T-helper 17 cell (primary cell): ENCODE data around the gene CHST14. TPM values are rescaled to one million over a fixed set of nuclear protein-coding genes. Genes with fewer than 3 reads are reported as not detected.

Experiments used
- ATAC-seq: fragments of 150-1000 bp; cut with Tn5 transposase; 2 replicates; pipeline ENCODE4 v1.10.0; 2021; ENCODE audit warnings: mild to moderate bottlenecking, moderate library complexity
- DNase-seq, 3 donors: peaks; one replicate each; pipeline versions ENCODE4 v3.0.0 to v3.0.0-alpha.2; 2020 to 2021
- H3K9me3 ChIP-seq: one replicate; pipeline ENCODE4 v1.7.0; 2013; ENCODE audit warnings: low read length, mild to moderate bottlenecking; ENCODE audit not compliant: control insufficient read depth, poor library complexity, severe bottlenecking
- H3K27ac Mint-ChIP-seq: one replicate; pipeline ENCODE4 v1.8.0; 2022; ENCODE audit warnings: mild to moderate bottlenecking, moderate library complexity, mixed read lengths
- H3K27me3 Mint-ChIP-seq: one replicate; pipeline ENCODE4 v1.8.0; 2022; ENCODE audit warnings: mixed read lengths
- H3K36me3 Mint-ChIP-seq: one replicate; pipeline ENCODE4 v1.8.0; 2022; ENCODE audit warnings: low read depth, mixed read lengths
- H3K4me1 Mint-ChIP-seq: one replicate; pipeline ENCODE4 v1.8.0; 2022; ENCODE audit warnings: mild to moderate bottlenecking, mixed read lengths
- H3K4me3 Mint-ChIP-seq: one replicate; pipeline ENCODE4 v1.8.0; 2022; ENCODE audit warnings: mild to moderate bottlenecking, moderate library complexity, mixed read lengths
- total RNA-seq, 4 donors: library from RNA in 2 of 4; stranded (reverse) in 2 of 4; gene quantifications; one replicate each; pipeline ENCODE4 v1.2.3 and lab custom pipeline; 2022 to 2026

Gene CHST14
- total RNA-seq, 2 donors from 2014 or later: 4.4 to 7.5 TPM

GRCh38 chr15:40436892-40437751 is 33.7 kb upstream of the CHST14 start:
- peaks cover 18% of the 10 kb centered on the region for H3K27me3 Mint-ChIP-seq
- no peaks in the 10 kb centered on the region for H3K9me3 ChIP-seq
- no peaks in the 10 kb centered on the region for H3K36me3 Mint-ChIP-seq
- peak overlapping the region; percentile 87 for H3K4me3 Mint-ChIP-seq
- ATAC-seq: no peak
- peaks cover 31% of the 10 kb centered on the region for H3K4me1 Mint-ChIP-seq
- no peak for DNase-seq
- H3K27ac Mint-ChIP-seq: no peak overlapping the region

- Mint-ChIP-seq H3K36me3 (no peaks in the 10 kb centered on the region), H3K4me1 (peaks cover 38% of the 10 kb centered on the region), H3K4me3 (peak overlapping the region; percentile 60), H3K27ac (no peak overlapping the region), H3K27me3 (peaks cover 18% of the 10 kb centered on the region)
- ATAC-seq: no peak
- no peak for DNase-seq
- H3K9me3 ChIP-seq: no peaks in the 10 kb centered on the region
These were observed 32.8 kb upstream of the CHST14 start for GRCh38 chr15:40437752-40438687.

DNA sequence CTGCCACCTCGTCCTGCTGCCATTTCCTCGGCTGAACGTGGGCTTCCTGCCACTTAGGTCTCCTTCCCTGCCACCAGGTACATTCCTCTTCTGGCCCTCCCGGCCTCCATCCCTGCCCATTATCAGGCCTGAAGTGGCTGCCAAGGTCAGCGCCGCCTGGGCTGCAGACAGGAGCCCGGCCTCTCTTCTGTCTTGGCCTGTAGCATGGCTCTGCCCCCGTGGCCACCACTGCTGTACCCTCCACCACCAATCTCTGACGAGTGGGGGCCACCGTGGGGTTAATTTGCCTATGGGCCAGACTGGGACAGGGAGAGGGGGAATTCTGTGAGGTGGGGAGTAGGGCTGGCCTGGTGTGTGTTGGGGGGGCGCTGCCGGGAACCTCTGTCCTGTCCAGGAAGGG is 32.1 kb upstream of the CHST14 start:
- peaks cover 1% of the 10 kb centered on the region for H3K36me3 Mint-ChIP-seq
- no peaks in the 10 kb centered on the region for H3K9me3 ChIP-seq
- peaks cover 18% of the 10 kb centered on the region for H3K27me3 Mint-ChIP-seq
- DNase-seq: no peak
- no peak for ATAC-seq
- H3K27ac Mint-ChIP-seq: no peak overlapping the region
- peak overlapping the region; percentile 50 for H3K4me3 Mint-ChIP-seq
- H3K4me1 Mint-ChIP-seq: peaks cover 45% of the 10 kb centered on the region

- H3K27ac Mint-ChIP-seq: peak overlapping the region; percentile 92
- no peak for DNase-seq
These were observed 31.3 kb upstream of the CHST14 start for GRCh38 chr15:40439461-40439959.

GRCh38 chr15:40439960-40440742 is 30.6 kb upstream of the CHST14 start:
- peak overlapping the region; percentile 92 for H3K27ac Mint-ChIP-seq
- ATAC-seq (no peak), DNase-seq (no peak)
- peak overlapping the region; percentile 98 for H3K4me3 Mint-ChIP-seq
- H3K27me3 Mint-ChIP-seq: peaks cover 18% of the 10 kb centered on the region
- peaks cover 4% of the 10 kb centered on the region for H3K36me3 Mint-ChIP-seq
- H3K4me1 Mint-ChIP-seq: peaks cover 54% of the 10 kb centered on the region
- H3K9me3 ChIP-seq: no peaks in the 10 kb centered on the region

More at GRCh38 chr15:40439461-40439959, 31.3 kb upstream of the CHST14 start:
- peaks cover 4% of the 10 kb centered on the region for H3K36me3 Mint-ChIP-seq
- ATAC-seq: no peak
- peaks cover 18% of the 10 kb centered on the region for H3K27me3 Mint-ChIP-seq
- no peaks in the 10 kb centered on the region for H3K9me3 ChIP-seq
- peaks cover 53% of the 10 kb centered on the region for H3K4me1 Mint-ChIP-seq
- peak overlapping the region; percentile 98 for H3K4me3 Mint-ChIP-seq

- peak within 1 kb of the TSS; percentile 98 for H3K4me3 Mint-ChIP-seq
- peaks cover 51% of the 10 kb centered on the region for H3K4me1 Mint-ChIP-seq
- H3K27me3 Mint-ChIP-seq: peaks cover 18% of the 10 kb centered on the region
- H3K9me3 ChIP-seq: no peaks in the 10 kb centered on the region
- H3K36me3 Mint-ChIP-seq: peaks cover 4% of the 10 kb centered on the region
- peak within 1 kb of the TSS; percentile 92 for H3K27ac Mint-ChIP-seq
- DNase-seq: peak; percentile 89 to 93 (median 90)
- ATAC-seq: peak; percentile 91
These were observed 29.8 kb upstream of the CHST14 start, which contains the start of gene BAHD1 for GRCh38 chr15:40440743-40441564. BAHD1 (plus strand) TSS chr15:40440953; CDS start chr15:40458465, 17,512 bp downstream.

GRCh38 chr15:40441565-40442531 is 28.9 kb upstream of the CHST14 start:
- Mint-ChIP-seq H3K36me3 (peaks cover 4% of the 10 kb centered on the region), H3K27me3 (peaks cover 18% of the 10 kb centered on the region), H3K27ac (peak overlapping the region; percentile 39), H3K4me1 (peaks cover 49% of the 10 kb centered on the region), H3K4me3 (peak overlapping the region; percentile 92)
- no peaks in the 10 kb centered on the region for H3K9me3 ChIP-seq
- ATAC-seq (no peak), DNase-seq (no peak)

DNA sequence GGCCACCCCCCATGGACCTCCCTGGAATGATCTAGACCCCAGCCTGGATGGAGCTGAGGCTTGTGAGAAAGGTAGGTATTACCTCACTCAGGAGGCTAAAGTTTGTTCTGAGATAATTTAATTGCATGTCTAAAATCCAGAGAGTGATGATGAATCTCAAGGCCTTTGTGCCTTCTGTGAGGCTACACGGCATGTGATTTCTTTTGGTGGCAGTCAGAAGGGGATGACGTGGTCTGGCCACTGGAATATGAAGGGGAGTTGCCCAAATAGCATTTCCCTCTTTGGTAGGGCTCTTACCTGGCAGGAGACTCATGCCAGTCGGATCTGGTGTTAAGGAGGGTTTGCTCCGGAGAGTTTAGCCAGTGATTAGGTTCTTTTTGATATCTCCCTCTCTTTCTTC is 27.5 kb upstream of the CHST14 start:
- ATAC-seq (no peak), DNase-seq (no peak)
- no peaks in the 10 kb centered on the region for H3K9me3 ChIP-seq
- Mint-ChIP-seq H3K36me3 (peaks cover 4% of the 10 kb centered on the region), H3K4me3 (peak overlapping the region; percentile 92), H3K27ac (peak overlapping the region; percentile 39), H3K27me3 (peaks cover 7% of the 10 kb centered on the region), H3K4me1 (peaks cover 43% of the 10 kb centered on the region)

GRCh38 chr15:40443846-40444245 is 26.9 kb upstream of the CHST14 start:
- ATAC-seq (no peak), DNase-seq (no peak)
- Mint-ChIP-seq H3K4me3 (peak overlapping the region; percentile 92), H3K27ac (peak overlapping the region; percentile 39), H3K4me1 (peaks cover 39% of the 10 kb centered on the region), H3K27me3 (peaks cover under 1% of the 10 kb centered on the region), H3K36me3 (peaks cover 4% of the 10 kb centered on the region)
- no peaks in the 10 kb centered on the region for H3K9me3 ChIP-seq

DNA sequence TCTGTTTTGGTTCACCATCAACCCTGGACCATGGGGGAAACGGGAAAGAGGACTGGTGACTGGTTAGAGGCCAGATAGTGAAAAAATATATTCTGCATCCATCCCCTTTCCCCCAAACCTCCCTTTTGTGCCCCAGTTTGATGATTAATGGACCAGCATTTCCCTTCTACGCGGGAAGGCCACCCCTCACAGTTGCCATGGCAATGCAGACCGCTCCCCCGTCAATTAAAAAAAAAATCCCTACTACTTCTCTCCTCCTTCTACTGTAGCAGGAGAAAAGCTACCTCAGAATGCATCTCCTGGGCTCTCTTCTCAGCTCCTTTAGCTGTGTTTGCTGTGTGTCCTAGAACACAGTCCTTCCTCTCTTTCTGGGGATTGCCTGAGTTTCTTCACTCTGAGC is 26.0 kb upstream of the CHST14 start:
- Mint-ChIP-seq H3K27me3 (no peaks in the 10 kb centered on the region), H3K27ac (peak overlapping the region; percentile 54), H3K4me1 (peaks cover 44% of the 10 kb centered on the region), H3K4me3 (no peak overlapping the region), H3K36me3 (peaks cover 4% of the 10 kb centered on the region)
- DNase-seq (no peak), ATAC-seq (no peak)
- H3K9me3 ChIP-seq: no peaks in the 10 kb centered on the region

DNA sequence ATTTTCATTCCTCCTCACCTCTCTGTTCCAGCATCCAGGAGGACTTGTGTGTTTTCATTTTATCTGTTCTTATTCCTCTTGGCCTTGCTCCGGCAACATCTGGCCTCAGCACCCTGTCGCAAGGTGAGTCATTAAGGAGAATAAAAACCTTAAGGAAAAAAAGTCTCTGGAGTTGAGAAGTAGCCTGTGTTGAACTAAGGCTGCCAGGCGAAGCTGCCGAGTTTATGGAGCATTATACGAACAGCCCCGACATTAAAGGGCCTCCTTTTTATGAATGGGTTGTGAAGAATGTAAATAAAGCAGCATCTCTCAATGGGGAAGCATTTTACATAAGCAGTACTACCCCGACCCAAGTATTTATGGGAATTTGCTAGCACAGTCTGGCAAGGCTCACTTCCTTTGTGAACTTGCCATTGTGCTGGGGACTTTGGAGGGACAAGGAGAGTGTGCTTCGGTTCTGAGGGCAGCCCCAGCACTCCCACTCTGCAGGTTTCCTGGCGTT is 25.3 kb upstream of the CHST14 start:
- ATAC-seq (no peak), DNase-seq (no peak)
- H3K36me3 Mint-ChIP-seq: peaks cover 4% of the 10 kb centered on the region
- peak overlapping the region; percentile 19 for H3K4me3 Mint-ChIP-seq
- no peaks in the 10 kb centered on the region for H3K27me3 Mint-ChIP-seq
- no peaks in the 10 kb centered on the region for H3K9me3 ChIP-seq
- peaks cover 43% of the 10 kb centered on the region for H3K4me1 Mint-ChIP-seq
- peak overlapping the region; percentile 54 for H3K27ac Mint-ChIP-seq
